GM18907 (cell line): ENCODE measurements around the gene SARDH.
"Not testable (repeated sequence)": the region's sequence is repeated elsewhere in the genome, so short reads cannot be mapped to it uniquely, and the experiment has no call there.

Experiments used
- ATAC-seq: cut with Tn5 transposase; IDR thresholded peaks from one replicate; pipeline ENCODE4 v1.9.1; 2021; ENCODE audit warnings: mild to moderate bottlenecking, moderate library complexity; ENCODE audit not compliant: unreplicated experiment

Gene SARDH

DNA sequence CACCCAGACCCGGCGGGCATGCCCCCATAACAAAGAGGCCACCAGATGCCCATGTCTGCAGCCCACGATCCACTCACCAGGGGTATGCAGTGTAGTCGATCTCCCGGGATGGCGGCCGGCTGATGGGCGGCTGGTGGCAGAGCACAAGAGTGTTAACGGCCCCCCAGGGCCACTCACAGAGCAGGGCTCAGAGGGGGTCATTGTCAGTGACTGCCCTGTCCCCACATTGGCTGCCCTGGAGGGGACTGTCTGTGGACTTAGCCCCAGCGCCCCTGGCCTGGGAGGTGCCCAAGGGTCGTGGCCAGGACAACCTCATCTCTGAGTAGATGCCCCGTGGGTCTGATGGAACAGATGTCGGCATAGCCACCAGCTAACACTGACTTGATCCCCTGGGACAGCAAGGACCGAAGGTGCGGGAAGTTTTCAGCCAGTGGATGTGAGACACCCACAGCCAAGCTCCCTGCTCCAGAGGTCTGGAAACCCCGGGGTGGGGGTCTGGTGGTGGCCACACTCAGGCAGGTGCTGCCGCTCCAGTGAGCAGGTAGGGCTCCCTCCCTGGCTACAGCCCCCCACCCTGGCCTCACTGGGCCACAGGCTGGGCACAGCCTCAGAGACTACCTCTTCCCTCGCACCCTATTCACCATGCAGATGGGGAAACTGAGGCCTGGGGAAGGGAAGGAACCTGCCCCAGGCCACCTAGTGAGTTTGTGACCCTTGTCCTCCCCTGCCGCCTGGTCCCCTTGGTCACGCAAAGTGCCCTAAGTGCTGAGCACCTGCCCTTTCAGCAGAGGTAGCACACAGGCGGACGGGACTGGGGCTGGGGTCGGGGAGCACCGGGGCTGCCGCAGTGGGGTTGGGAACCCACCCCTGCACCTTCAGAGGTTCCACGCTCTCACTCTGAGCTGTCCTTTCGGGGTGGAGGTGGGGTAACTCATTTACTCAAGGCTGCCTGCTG lies 38.1 kb upstream of the SARDH start:
- no peak for ATAC-seq

DNA sequence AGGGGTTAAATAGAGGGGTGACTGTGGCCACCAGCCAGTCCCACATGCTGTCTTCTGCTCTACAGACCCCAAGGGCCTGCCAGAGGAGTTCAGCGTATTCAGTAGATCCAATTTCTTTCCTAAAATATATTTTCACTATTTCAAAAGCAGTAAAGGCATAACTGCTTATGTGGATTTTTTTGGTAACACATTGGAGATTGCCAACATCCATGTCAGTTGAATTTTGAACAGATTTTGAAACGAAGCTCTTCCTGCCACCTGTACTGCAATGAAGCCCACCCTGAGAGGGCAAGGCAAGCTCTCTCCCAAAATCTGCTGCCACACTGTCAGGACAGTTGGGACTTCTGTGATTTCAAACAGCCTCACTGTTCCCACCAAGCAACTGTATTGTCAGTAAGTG lies 37.1 kb upstream of the SARDH start:
- ATAC-seq = no peak

DNA sequence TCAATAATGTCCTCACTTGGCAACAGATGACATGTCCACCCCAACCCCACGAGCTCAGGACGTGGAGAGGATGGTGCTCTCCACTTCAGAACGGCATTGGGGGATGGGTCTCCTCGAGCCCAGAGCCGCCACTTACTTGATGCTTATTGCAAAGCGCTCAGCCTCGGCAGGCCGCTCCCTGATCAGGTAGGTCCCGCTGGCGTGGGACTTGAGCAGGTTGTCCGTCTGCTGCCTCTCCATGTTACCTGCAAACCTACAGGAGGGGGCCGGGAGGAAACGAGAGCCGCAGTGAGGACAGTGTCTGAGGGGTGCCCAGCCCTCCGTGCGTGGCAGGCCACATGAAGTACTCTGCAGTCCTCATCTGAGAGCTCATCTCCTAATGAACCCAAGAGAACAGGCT lies 36.6 kb upstream of the SARDH start:
- no peak for ATAC-seq

DNA sequence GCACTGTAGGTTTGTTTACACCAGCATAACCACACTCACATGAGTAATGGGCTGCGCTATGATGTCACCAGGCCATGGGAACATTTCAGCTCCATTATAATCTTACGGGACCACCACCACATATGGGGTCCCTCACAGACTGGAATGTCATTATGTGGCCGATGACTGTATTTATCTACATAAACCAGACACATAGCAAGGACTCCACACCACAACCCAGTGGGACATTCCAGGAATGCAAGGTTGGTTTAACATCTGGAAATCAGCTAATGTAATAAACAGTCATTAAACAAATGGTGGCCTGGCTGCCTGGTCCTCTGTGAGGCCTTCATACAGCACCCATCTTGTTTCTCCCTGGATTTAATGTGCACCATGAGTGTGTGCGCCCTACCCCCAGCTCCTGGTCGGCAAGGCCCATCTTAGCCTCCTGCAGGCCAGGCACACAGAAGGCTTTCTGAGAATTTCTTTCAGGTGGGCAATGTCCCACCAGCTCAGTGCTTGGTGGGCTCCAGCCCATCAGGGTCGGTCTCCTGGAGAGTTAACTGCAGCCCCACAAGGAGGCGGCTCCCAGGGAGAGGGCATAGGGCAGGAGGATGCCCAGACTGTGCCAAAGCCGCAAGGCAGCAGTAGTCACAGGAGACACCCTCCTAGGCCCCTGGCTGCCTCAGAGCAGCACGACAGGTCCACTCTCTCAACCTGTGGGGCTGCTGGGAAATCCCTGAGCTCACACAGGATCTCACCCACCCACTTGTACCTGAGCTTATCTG lies 35.9 kb upstream of the SARDH start:
- ATAC-seq = no peak

DNA sequence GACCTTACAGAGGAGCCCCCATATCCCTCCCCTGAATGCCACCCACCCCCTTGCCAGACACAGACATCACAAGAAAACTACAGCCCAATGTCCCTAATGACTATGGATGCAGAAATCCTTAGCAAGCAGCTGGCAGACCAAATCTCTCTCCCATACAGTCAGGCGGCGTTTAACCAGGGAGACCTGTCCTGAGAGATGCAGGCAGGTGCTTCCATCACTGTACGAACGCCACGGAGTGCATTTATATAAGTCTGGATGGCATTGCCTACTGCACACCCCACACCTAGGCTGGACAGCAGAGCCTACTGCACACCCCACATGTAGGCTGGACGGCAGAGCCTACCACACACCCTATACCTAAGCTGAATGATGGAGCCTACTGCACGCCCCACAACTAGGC lies 34.4 kb upstream of the SARDH start:
- ATAC-seq = no peak

DNA sequence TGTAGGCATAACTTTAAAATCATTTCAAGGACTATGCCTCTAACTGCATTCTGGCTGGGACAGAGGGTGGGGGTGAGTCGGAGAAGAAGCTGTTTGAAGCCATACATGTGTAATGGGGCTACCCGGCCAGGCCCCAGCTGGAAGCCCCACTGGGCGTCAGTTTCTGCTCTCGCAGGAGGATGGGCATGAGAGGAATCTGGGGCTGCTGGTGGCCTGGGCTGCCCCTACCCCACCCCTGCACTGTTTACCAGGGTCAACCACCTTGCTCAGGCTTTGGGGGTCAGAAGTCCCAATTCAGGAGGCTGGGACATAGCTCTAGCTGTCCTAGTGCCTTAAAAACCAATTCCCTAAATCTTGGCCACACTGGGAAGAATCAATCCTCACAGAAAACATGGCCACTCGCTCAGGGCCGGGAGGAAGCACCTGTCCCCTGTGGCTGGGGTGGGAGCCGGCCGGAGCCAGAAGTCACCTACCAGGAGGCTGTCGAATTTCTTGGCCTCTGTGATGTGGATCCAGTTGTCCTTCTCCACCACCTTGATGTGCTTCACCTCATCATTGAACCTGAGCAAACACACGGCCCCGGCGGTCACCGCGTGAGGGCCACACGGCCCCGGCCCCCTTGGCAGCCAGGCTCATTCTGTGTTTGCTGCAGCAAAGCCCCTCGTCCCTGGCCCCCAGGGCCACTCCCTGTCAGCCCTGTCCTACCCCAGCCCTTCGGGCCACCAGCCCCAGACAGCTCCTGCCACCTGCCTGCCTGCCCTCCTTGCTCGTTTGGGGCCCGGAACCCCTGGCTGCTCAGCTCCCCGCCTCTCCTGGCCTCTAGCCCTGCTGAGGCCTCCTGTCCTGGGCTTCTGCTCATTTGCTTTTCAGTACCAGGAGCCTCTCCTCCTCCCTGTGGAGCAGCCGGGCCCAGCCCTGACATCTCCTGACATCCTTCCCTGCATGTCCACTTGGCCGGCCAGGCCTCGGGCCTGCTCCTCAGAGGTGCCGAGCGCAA lies 33.6 kb upstream of the SARDH start:
- no peak for ATAC-seq

DNA sequence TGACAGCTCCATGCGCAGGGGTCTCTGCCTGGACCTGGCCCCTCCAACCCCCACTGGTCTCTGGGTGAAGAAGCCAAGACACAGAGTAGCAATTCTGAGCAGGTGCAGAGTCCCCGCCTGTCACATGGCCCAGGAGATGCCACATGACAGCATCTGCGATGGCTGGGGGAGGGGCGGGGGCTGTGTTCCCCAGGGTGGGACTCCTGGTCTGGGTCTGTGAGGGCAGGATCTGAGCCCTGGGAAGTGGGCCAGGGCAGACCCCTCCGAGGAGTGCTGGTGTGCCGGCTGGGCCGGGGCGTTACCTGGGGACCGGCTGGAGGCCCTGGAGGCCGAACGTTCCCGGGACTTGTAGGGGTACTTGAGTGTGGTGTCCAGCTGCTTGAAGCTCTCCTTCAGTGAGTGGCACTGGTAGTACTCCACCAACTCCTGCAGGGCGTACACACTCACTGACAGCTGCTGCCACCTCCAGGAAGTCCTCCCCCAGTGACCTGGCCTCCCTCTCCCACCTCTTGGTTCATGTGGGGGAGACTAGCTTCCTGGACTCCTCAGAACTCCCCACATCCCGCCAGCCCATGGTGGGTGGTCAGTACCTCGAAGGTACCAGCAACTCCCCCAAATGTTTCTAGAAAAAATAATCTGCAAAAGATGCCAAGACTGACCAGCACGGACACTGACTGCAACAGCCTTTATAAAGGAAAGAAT lies 32.1 kb upstream of the SARDH start:
- ATAC-seq = no peak

DNA sequence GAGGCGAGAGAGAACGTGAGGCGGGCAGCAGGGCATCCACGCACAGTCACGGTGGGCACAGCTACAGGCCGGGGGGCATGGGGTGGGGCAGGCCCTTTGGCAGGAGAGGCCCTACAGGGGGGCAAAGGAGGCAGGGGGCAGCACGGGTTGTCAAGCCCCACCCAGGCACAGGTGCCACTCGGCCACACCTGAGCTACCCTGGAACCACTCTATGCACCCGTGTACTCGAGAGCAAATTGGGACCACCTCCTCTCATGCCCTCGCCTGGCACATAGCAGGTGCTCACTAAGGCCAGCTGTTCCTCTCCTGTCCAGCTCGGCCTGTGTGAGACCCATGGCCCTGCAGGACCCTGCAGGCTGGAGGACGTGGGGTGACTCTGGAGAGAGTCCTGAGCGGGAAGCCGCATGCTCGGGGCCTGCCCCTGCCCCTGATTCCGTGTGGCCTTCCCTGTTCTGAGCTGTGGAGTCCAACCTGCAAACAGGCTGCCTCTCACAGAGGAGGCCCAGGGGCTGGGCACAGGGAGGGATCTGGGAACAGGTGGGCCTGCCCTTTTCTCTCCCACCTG lies 31.4 kb upstream of the SARDH start:
- no peak for ATAC-seq

DNA sequence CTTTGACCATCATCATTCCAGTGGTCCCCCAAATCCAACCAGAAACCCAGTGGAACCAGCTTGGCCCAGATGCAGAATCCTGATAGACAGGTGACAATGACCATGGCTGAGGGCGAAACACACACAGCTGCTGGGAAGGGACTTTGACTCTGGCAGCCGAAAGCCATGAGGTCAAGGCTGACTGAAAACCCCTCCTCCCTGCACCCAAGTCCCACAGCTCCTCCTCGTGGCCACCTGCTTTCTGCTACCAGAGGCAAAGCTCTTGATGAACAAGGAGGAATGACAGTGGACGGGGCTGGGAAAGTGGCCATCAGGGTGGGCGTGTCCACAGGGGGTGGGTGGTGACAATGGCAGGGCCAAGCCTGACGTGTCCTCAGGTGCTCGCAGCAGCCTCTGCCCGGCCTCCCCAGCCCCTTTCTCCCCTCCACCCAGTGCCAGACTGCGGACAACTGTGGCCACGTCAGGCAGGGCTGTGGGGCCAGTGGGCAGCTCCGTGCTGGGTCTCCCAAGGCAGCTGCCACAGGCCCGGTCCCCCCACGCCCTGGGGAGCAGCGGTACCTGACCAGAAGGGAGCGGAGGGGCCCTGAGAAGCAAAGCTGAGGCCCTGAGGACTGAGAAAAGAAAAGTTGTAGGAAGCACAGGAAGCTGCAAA lies 30.8 kb upstream of the SARDH start:
- ATAC-seq = no peak

DNA sequence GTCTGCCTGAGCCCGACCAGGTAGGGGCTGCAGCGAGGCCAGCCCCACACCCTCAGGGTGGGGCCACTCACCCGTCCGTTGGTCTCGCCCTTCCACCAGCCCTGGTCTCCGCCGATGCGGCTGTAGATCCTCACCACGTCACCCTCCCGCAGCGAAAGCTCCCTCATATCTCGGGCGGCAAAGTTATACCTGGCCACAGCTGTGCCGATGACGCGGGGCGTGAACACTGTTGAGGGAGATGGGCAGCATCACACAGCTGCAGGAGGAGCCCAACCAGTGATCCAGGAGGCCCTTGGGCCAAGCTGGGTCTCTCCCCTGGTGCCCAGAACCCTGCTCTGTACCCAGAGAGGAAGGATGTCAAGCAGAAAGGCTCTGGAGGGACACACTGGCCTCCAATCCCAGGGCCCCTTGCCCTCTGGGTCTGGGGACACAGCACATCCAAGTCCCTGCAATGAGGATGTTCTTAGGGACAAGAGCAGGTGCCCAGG lies 30.3 kb upstream of the SARDH start:
- ATAC-seq = no peak

DNA sequence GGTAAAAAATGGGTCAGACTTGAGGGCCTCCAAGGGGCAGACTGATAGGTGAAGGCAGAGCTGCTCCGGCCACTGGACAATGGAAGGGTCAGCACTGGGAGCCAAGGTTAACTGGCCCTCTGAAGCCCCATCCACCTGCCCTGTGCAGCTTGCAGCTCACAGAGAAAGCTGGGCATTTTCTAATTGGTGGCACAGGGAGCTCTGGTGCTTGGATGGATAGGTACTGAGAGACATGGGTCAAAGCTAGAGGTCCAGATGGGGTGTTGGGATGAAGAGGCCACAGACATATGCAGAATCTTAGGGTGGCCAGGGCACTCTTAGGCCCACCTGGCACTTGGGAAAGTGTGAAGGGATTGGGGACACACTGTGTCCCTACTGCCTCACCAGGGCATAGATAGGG lies 29.5 kb upstream of the SARDH start:
- ATAC-seq = no peak

DNA sequence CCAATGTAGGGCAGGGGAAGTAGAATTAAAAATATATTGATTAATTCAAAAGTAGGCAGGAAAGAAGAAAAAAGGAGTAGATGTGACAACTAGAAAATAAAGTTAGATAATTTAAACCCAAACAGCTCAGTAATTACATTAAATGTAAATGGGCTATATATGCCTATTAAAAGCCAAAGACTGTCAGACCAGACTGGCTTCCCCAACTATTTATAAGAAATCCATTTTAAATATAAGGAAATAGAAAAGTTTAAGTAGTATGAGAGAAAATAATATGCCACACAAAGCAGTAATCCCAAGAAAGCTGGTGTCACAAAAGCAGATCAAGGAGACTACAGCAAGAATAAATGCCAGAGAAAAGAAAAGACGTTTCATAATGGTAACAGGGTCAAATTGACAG lies 28.9 kb upstream of the SARDH start:
- no peak for ATAC-seq

DNA sequence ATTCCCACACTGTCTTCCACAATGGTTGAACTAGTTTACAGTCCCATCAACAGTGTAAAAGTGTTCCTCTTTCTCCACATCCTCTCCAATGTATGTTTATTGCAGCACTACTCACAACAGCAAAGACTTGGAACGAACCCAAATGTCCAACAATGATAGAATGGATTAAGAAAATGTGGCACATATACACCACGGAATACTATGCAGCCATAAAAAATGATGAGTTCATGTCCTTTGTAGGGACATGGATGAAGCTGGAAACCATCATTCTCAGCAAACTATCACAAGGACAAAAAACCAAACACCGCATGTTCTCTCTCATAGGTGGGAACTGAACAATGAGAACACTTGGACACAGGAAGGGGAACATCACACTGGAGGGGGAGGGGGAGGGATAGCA lies 28.1 kb upstream of the SARDH start:
- ATAC-seq = not testable (repeated sequence)

DNA sequence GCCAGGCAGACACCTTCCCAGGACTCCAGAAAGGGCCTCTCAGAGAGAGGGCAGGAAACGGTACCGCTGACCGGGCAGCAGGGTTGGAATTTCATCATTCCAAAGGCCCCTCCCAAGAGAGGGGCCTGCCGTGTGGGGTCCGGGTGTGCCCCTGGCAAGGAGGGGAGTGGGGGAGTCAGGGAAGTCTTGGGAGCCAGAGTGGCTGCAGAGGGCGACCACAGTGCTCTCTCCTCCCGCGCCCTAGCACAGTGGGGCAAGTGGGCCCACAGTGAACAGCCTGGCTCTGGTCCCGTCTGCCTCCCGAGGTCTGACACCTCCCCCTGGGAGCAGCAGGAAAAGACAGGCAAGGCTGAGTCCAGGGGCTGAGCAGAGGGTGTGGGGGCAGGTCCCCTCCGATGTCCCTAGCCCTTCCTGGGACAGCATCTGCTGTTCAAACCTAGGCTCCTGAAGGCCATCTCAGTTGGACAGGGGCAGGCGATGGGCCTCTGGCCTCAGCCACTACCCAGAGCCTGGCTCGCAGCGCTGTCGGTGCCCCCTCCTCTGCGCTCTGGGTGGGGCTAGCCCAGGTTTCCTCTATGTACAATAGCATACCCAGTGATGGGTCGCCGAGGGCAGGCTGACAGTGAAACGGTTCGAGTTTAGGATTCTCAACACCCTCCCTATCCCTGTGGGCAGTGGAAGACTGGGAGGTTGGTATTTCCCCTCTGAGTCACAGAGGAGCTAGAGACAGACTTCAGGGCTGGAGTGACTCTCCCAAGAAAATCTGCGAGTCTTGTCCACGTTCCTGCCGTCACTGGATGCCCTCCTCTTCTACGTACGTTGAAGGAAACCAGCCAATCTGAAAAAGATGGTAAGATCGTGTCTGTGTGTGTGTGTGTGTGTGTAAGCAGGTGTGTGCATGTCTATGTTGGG lies 25.4 kb upstream of the SARDH start:
- no peak for ATAC-seq

DNA sequence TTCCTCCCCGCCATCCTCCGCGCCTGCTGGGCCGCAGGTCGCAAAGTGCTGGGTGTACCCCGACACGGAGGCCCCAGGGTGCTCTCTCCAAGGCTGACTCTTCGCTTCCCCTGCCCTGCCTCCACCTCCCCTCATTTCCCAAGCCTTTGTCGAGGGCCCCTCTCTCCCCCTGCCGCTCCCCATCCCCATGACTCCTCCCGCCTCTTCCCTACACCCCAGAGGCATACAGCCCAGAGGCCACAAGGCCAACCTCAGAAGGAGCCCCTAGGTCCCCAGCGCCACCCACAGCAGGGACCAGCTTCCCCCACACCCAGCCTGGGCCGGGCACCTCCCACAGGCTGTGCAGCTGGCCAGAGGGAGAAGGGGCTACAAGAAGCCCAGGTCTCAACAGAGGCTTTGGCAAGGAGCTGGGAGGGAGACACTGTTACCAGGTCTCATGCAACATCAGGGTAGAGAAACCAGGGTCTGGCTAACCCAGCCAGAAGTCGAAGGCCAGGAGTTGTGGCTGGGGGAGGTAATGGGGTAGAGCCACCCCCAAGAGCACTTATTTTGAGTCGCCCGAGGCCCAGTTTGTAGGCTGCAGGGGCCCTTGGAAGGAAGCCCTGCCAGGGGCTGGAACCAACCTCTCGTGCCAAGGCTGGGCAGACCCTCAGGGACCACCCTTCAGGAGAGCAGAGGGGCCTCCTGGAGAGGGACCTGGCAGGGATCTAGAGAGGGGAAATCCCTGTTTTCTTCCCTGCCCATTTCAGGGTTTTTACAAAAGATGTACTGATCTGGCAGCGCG lies 24.5 kb upstream of the SARDH start:
- no peak for ATAC-seq

DNA sequence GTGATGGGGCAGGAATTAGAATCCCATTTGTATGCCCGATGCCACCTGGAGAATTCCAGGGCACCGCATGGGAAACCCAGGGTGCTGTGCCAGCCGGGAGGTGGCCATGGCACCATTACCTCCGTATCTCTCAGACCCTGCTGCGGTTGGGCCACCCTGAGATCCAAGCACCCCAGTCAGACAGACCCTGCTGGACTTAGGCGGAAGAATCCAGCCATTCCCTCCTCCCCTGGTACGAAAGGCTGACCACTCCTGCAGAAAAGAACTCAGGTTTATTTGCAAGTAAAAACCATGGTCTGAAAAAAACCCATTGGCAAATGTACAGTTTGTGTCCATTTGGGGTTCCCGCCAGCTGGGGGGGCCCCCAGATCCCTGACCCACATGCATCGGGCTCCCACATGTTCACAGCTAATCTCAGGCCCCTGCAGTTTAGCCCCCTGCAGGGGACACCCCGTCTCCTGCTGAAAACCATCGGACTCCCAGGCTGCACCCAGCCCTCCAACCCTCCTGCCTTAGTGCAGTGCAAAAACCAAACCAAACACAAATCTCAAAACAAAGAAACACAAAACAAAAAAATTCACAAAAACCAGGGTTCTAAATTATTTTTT lies 23.6 kb upstream of the SARDH start:
- ATAC-seq = no peak

DNA sequence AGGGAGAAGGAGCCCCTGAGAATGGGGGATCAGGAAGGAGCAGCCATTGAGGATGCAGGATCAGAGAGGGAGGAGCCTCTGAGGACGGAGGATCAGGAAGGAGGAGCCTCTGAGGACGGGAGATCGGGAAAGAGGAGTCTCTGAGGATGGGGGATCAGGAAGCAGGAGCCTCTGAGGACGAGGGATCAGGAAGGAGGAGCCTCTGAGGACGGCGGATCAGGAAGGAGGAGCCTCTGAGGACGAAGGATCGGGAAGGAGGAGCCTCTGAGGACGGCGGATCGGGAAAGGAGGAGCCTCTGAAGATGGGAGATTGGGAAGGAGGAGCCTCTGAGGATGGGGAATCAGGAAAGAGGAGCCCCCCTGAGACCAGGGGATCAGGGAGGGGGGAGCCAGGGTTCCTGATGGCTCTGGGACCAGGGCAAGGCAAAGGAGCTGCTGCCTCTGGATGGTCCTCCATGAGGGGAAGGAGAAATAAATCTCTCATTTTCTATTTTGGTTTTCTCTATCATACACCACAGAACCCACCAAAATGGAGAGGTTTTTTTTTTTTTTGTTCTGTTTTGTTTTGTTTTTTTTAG lies 22.6 kb upstream of the SARDH start:
- no peak for ATAC-seq
